ENCODE measurements around the gene ZBTB44.
"Not testable (repeated sequence)": the region's sequence is repeated elsewhere in the genome, so short reads cannot be mapped to it uniquely, and the experiment has no call there.

The ZBTB44 gene

DNA sequence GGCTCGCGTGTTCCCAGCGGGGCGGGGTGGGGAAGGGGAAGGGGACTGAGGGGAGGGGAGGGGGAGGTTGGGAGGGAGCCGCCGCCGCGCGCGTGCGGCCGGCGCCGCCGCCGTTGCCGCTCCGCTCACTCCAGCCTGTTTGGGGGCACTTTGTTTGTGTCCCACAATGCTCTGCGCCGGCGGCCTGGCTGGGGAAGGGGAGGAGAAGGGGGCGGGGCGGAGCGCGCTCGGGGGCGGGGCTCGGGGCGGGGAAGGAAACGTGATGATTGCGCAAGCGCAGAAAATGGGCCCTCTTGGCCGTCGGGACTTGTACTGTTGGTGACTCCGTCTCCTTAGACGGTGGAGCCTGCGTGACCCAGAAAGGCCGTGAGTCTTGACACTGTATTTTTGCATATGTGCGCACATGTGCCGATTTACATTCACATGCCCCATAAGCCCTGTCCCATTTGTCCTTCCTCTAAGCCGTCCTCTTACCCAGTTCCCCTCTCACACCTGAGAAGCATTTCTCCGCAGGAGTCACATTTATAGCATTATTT is at the start of gene ZBTB44:
Gene ZBTB44 (minus strand): TSS at position 168 of the 536 bp plus-strand sequence. CDS start 53,044 bp downstream, outside the sequence.
- no peaks in the 10 kb centered on the region for H3K36me3 Mint-ChIP-seq (ENCODE audit: low read depth)
- ATAC-seq (peak; percentile 78), DNase-seq (peak; percentile 89)
- peak within 1 kb of the TSS; percentile 92 for H3K4me3 Mint-ChIP-seq
- H3K27me3 Mint-ChIP-seq, result no peaks in the 10 kb centered on the region
- peaks cover 35% of the 10 kb centered on the region for H3K4me1 Mint-ChIP-seq
- H3K27ac Mint-ChIP-seq, result peak within 1 kb of the TSS; percentile 91
- H3K9me3 Mint-ChIP-seq, result no peaks in the 10 kb centered on the region

GRCh38 chr11:130359419-130359818 is 44.7 kb upstream of the ZBTB44 start:
- no peak overlapping the region for H3K27ac Mint-ChIP-seq
- H3K4me1 Mint-ChIP-seq, result no peaks in the 10 kb centered on the region

DNA sequence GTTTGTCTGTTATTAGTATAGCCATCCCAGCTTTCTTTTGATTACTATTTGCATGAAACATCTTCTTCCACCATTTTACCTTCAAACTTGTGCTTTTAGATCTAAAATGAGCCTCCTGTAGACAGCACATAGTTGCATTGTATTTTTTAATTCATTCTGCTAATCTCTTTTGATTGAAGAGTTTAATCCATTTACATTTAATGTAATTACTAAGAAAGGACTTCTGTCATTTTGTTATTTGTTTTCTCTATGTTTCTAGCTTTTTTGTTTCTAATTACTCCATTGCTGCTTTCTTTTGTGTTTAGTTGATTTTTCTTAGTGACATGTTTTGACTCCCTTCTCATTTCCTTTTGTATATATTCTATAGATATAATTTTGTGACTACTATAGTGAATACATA is 43.7 kb upstream of the ZBTB44 start:
- DNase-seq, result no peak
- Mint-ChIP-seq H3K27ac (no peak overlapping the region), H3K4me1 (no peaks in the 10 kb centered on the region), H3K36me3 (ENCODE audit: low read depth) (peaks cover 7% of the 10 kb centered on the region), H3K9me3 (peaks cover 36% of the 10 kb centered on the region), H3K4me3 (no peak overlapping the region), H3K27me3 (no peaks in the 10 kb centered on the region)
- ATAC-seq, result no peak

More at GRCh38 chr11:130359419-130359818, 44.7 kb upstream of the ZBTB44 start:
- Mint-ChIP-seq H3K36me3 (ENCODE audit: low read depth) (peaks cover 7% of the 10 kb centered on the region), H3K27me3 (no peaks in the 10 kb centered on the region), H3K4me3 (no peak overlapping the region), H3K9me3 (peaks cover 29% of the 10 kb centered on the region)
- no peak for DNase-seq
- ATAC-seq, result no peak

- no peaks in the 10 kb centered on the region for H3K36me3 Mint-ChIP-seq (ENCODE audit: low read depth)
- no peak for ATAC-seq
- H3K27me3 Mint-ChIP-seq, result no peaks in the 10 kb centered on the region
- no peak overlapping the region for H3K4me3 Mint-ChIP-seq
- peaks cover 3% of the 10 kb centered on the region for H3K9me3 Mint-ChIP-seq
- no peak for DNase-seq
- H3K27ac Mint-ChIP-seq, result no peak overlapping the region
- H3K4me1 Mint-ChIP-seq, result no peaks in the 10 kb centered on the region
These were observed 32.5 kb upstream of the ZBTB44 start for GRCh38 chr11:130347261-130347660.

GRCh38 chr11:130344841-130345240 is 30.1 kb upstream of the ZBTB44 start:
- DNase-seq (no peak), ATAC-seq (no peak)
- Mint-ChIP-seq H3K4me3 (no peak overlapping the region), H3K4me1 (peaks cover 13% of the 10 kb centered on the region), H3K27ac (no peak overlapping the region), H3K36me3 (ENCODE audit: low read depth) (peaks cover 8% of the 10 kb centered on the region), H3K9me3 (peaks cover 17% of the 10 kb centered on the region), H3K27me3 (no peaks in the 10 kb centered on the region)

DNA sequence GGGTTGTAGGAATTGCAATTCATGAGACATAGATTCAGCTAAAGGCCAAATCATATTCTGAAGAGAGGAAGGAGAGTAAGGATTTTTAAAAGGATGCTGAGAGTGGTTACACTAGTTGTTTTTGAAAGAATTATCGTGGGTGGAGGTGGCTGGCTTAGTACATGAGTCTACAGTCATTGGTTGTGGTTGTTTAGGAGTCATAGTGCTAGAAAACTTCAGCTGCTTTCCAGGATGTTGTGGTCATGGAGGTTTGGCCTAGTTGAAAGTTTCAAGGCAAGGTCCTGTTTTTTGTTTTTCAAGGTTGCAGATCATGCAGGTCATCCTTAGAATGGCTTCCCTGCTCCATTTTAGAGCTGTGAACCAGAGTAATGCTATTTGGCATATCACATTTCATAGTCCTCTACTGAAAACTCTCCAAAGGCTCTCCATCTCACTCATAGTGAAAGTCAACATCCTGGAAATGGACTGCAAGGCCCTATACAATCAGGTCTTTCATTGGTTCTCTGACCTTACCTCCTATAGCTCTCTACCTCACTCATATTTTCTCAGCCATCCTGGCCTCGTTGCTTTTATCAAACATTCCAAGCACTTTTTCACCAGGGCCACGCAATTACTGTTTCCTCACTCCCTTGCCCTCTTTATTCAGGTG is 26.1 kb upstream of the ZBTB44 start:
- no peak overlapping the region for H3K4me3 Mint-ChIP-seq
- DNase-seq (no peak), ATAC-seq (peak; percentile 87)
- H3K27me3 Mint-ChIP-seq, result no peaks in the 10 kb centered on the region
- peak overlapping the region; percentile 2 for H3K27ac Mint-ChIP-seq
- H3K9me3 Mint-ChIP-seq, result peaks cover 21% of the 10 kb centered on the region
- H3K36me3 Mint-ChIP-seq (ENCODE audit: low read depth), result peaks cover 8% of the 10 kb centered on the region
- peaks cover 14% of the 10 kb centered on the region for H3K4me1 Mint-ChIP-seq

GRCh38 chr11:130338667-130339066 is 23.9 kb upstream of the ZBTB44 start:
- no peak overlapping the region for H3K4me3 Mint-ChIP-seq
- H3K36me3 Mint-ChIP-seq (ENCODE audit: low read depth), result peaks cover 8% of the 10 kb centered on the region
- DNase-seq, result no peak
- no peaks in the 10 kb centered on the region for H3K27me3 Mint-ChIP-seq
- peaks cover 14% of the 10 kb centered on the region for H3K4me1 Mint-ChIP-seq
- peaks cover 21% of the 10 kb centered on the region for H3K9me3 Mint-ChIP-seq
- no peak for ATAC-seq
- no peak overlapping the region for H3K27ac Mint-ChIP-seq

- no peak overlapping the region for H3K27ac Mint-ChIP-seq
These were observed 22.8 kb upstream of the ZBTB44 start for GRCh38 chr11:130337281-130338089.

DNA sequence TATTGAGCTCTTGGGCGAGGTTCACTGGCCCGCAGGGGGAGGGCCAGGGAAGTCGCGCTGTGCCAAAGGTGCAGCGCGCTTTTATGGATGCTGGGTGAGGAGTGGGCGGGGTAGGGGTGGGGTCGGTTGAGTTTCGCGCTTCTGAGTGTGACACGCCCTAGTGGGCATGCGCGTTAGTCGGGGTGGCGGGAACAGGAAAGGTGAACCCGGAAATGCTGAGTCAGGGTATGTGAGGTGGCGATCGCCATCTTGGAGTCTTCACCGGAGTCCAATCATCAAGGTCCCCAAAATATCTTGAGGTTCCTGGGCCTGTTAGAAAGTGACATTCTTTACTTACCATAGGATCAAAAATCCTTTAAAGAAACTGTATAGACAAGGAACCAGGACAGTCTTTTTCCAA is 16.7 kb upstream of the ZBTB44 start:
- H3K4me1 Mint-ChIP-seq; H3K27me3 Mint-ChIP-seq; ATAC-seq; DNase-seq; H3K36me3 Mint-ChIP-seq (ENCODE audit: low read depth); H3K9me3 Mint-ChIP-seq; H3K4me3 Mint-ChIP-seq; H3K27ac Mint-ChIP-seq: not testable (repeated sequence)

More at GRCh38 chr11:130337281-130338089, 22.8 kb upstream of the ZBTB44 start:
- peaks cover 8% of the 10 kb centered on the region for H3K36me3 Mint-ChIP-seq (ENCODE audit: low read depth)
- H3K9me3 Mint-ChIP-seq, result peaks cover 18% of the 10 kb centered on the region
- H3K4me1 Mint-ChIP-seq, result peaks cover 14% of the 10 kb centered on the region
- ATAC-seq (no peak), DNase-seq (no peak)
- H3K4me3 Mint-ChIP-seq, result no peak overlapping the region
- H3K27me3 Mint-ChIP-seq, result no peaks in the 10 kb centered on the region

DNA sequence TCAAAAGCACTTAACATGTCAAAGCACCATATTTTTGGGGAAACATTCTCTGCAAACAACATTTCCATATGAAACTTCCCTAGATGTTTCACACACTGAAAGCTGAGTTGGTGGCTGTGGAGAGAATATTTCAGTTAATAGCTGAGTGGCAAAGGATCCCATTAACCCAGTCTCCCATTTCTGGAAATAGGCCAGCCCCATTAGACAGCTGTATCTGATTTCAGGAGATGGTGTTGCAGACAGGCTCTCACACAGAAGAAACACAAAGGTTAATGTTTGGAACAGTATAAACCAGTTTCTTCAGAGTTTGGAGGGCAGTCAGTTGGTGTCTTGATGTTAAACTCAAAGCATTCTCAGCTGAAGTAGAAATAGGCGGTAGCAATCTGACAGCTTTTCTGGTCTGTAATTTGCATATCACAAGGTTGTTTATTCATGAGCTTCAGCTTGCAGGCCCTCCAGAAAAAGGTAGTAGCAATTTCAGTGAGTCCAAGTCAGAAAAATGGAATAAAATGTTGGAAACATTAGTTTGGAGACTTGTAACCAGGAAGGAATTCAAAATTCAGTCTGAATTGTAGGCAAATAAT is 15.5 kb upstream of the ZBTB44 start:
- Mint-ChIP-seq H3K9me3 (peaks cover 4% of the 10 kb centered on the region), H3K27me3 (no peaks in the 10 kb centered on the region), H3K27ac (no peak overlapping the region), H3K4me3 (no peak overlapping the region), H3K4me1 (no peaks in the 10 kb centered on the region), H3K36me3 (ENCODE audit: low read depth) (peaks cover 2% of the 10 kb centered on the region)
- ATAC-seq (no peak), DNase-seq (no peak)

DNA sequence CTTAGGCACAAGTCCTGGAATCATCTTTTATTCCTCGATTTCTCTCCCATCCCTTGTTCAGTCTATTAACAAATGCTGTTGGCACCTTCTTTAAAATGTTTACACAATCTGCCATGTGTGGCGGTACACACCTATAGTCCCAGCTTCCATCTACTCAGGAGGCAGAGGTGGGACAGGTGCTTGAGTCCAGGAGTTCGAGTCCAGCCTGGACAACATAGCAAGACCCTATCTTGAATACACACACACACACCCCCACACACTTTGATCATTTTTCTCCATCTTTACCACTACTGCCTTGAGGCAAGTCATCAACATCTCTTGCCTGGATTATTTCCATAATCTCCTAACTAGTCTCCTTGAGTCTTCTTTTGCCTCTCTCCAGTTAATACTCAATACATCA is 13.7 kb upstream of the ZBTB44 start:
- Mint-ChIP-seq H3K27ac (no peak overlapping the region), H3K4me1 (no peaks in the 10 kb centered on the region), H3K36me3 (ENCODE audit: low read depth) (peaks cover 2% of the 10 kb centered on the region), H3K9me3 (peaks cover 4% of the 10 kb centered on the region), H3K27me3 (no peaks in the 10 kb centered on the region), H3K4me3 (no peak overlapping the region)
- no peak for DNase-seq
- no peak for ATAC-seq

DNA sequence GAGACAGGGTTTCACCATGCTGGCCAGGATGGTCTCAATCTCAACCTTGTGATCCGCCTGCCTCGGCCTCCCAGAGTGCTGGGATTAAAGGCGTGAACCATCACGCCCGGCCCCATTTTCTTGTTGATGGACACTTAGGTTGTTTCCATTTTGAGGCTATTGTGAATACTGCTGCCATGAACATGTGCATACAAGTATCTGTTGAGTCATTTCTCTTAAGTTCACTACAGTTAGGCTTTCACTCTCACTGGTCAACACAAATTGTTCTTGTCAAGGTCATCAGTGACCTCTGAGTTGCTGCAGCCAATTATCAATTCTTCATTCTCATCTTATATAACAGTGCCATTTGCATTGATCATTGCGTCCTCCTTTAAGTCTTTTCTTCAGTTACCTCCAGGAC is 13.0 kb upstream of the ZBTB44 start:
- Mint-ChIP-seq H3K27me3 (no peaks in the 10 kb centered on the region), H3K27ac (no peak overlapping the region), H3K9me3 (peaks cover 8% of the 10 kb centered on the region), H3K36me3 (ENCODE audit: low read depth) (peaks cover 2% of the 10 kb centered on the region), H3K4me1 (no peaks in the 10 kb centered on the region), H3K4me3 (no peak overlapping the region)
- DNase-seq, result no peak
- ATAC-seq, result no peak

- Mint-ChIP-seq H3K36me3 (ENCODE audit: low read depth) (peaks cover 4% of the 10 kb centered on the region), H3K9me3 (peaks cover 17% of the 10 kb centered on the region), H3K4me1 (no peaks in the 10 kb centered on the region), H3K27me3 (no peaks in the 10 kb centered on the region), H3K4me3 (no peak overlapping the region), H3K27ac (no peak overlapping the region)
- DNase-seq (no peak), ATAC-seq (no peak)
These were observed 11.0 kb upstream of the ZBTB44 start for GRCh38 chr11:130325691-130326090.

GRCh38 chr11:130323452-130324450 is 9.0 kb upstream of the ZBTB44 start:
- ATAC-seq (no peak), DNase-seq (no peak)
- Mint-ChIP-seq H3K27me3 (no peaks in the 10 kb centered on the region), H3K36me3 (ENCODE audit: low read depth) (peaks cover 4% of the 10 kb centered on the region), H3K27ac (no peak overlapping the region), H3K4me1 (no peaks in the 10 kb centered on the region), H3K4me3 (no peak overlapping the region), H3K9me3 (peaks cover 17% of the 10 kb centered on the region)
